Endothelial cell of umbilical vein (primary cell): ENCODE measurements around the gene TBL3.

ENCODE experiments used
- CTCF ChIP-seq, 2 donors: IDR thresholded peaks; 1 replicate in 1 of 2; 2 replicates in 1 of 2; pipeline ENCODE4 v1.5.1; 2011; ENCODE audit warnings: low read length in 2 of 2, mild to moderate bottlenecking in 2 of 2, moderate library complexity in 2 of 2, control low read depth in 1 of 2, inconsistent platforms in 1 of 2, low read depth in 1 of 2; ENCODE audit not compliant: insufficient read depth in 1 of 2; ENCODE audit errors: extremely low read depth in 1 of 2
- EZH2 ChIP-seq: IDR thresholded peaks from 2 replicates; pipeline ENCODE4 v1.6.1; 2012; ENCODE audit warnings: borderline replicate concordance, low read depth, mild to moderate bottlenecking, moderate library complexity, low read length, inconsistent platforms; ENCODE audit not compliant: severe bottlenecking
- MAX ChIP-seq: IDR thresholded peaks from 2 replicates; pipeline ENCODE4 v1.6.1; 2011; ENCODE audit not compliant: insufficient read depth, insufficient read length
- POLR2A ChIP-seq: IDR thresholded peaks from 2 replicates; pipeline ENCODE4 v1.6.1; 2012; ENCODE audit warnings: low read depth, mild to moderate bottlenecking, control low read depth, low read length
- POLR2AphosphoS5 ChIP-seq: IDR thresholded peaks from 2 replicates; pipeline ENCODE4 v1.6.1; 2012; ENCODE audit warnings: low read depth, mild to moderate bottlenecking, control low read depth, low read length, moderate library complexity; ENCODE audit not compliant: insufficient read depth

GRCh38 chr16:1982991-1983543, 11.2 kb downstream of the TBL3 start:
- TF ChIP-seq EZH2 (no peak), CTCF (IDR thresholded peaks at IDR 0.05; ENCODE audit: extremely low read depth in 1 of 2, insufficient read depth in 1 of 2, low read depth in 1 of 2, low read length in 2 of 2) (no peak), POLR2AphosphoS5 (no peak), POLR2A (no peak), MAX (no peak)
